GM21619 (cell line): ENCODE data around the gene SKIC2.

Experiments used
- ATAC-seq: cut with Tn5 transposase; IDR thresholded peaks from one replicate; pipeline ENCODE4 v1.9.1; 2021; ENCODE audit not compliant: unreplicated experiment

The SKIC2 gene

GRCh38 chr6:31945507-31946369 is 13.2 kb upstream of the SKIC2 start, which contains the start of gene CFB:
CFB (plus strand) TSS chr6:31946095; CDS start chr6:31946222, 127 bp downstream.
- ATAC-seq: no peak

DNA sequence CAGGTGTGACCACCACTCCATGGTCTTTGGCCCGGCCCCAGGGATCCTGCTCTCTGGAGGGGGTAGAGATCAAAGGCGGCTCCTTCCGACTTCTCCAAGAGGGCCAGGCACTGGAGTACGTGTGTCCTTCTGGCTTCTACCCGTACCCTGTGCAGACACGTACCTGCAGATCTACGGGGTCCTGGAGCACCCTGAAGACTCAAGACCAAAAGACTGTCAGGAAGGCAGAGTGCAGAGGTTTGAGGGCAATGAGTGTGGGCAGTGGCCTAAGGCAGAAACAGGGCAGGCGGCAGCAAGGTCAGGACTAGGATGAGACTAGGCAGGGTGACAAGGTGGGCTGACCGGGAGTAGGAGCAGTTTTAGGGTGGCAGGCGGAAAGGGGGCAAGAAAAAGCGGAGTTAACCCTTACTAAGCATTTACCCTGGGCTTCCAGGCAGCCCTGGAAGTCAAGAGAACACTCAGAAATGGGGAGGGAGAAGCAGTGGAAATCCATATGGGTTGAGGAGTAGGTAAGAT is 12.5 kb upstream of the SKIC2 start:
- no peak for ATAC-seq

GRCh38 chr6:31947070-31947675 is 11.8 kb upstream of the SKIC2 start:
- no peak for ATAC-seq

DNA sequence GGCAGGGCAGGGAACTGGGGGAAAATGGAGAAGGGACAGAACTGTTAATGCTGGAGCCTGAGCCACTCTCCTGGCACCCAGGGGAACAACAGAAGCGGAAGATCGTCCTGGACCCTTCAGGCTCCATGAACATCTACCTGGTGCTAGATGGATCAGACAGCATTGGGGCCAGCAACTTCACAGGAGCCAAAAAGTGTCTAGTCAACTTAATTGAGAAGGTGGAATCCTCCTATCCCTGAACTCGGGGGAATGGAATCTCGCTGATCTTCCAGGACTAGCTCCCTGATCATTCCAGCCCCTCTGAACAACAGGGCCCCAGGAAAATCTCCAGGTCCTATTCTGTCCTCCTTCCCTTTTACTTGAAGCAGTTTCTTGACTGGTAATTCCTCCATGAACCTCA is 11.1 kb upstream of the SKIC2 start:
- ATAC-seq: no peak

DNA sequence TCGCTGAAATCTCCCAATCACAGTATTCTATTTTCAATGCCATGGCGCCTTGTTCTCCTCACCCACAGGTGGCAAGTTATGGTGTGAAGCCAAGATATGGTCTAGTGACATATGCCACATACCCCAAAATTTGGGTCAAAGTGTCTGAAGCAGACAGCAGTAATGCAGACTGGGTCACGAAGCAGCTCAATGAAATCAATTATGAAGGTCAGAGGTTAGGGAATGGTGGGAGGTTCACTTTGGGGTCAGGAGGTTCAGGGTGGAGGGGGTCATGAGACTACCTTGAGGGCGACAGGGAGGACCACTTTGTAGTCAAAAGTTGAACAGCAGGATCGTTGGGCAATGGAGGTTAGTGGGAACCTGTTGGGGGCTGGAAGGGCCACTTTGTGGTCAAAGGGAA is 10.7 kb upstream of the SKIC2 start:
- ATAC-seq: no peak

DNA sequence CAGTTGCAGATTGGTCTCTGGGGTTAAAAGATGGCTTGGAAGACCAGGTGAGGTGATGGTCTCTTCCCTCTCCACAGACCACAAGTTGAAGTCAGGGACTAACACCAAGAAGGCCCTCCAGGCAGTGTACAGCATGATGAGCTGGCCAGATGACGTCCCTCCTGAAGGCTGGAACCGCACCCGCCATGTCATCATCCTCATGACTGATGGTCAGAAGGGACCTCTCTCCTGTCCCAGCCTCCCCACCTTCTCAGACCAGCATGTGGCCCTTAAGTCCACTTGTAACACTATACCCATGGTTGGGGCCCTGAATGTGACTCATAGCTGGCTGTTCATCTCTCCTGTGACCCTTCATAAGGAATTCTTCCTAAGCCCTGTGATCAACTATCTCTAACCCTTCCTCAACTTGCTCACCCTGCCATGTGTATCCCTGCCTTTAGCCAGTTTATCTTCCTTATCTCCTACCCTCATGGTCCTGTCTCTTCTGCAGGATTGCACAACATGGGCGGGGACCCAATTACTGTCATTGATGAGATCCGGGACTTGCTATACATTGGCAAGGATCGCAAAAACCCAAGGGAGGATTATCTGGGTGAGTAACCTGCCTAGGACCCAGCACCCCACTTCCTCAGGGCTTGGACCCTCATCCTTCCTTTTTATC is 10.1 kb upstream of the SKIC2 start:
- ATAC-seq: no peak

- no peak for ATAC-seq
Measured at GRCh38 chr6:31949926-31950548, 8.9 kb upstream of the SKIC2 start.

- no peak for ATAC-seq
Measured at GRCh38 chr6:31952140-31952805, 6.7 kb upstream of the SKIC2 start.

DNA sequence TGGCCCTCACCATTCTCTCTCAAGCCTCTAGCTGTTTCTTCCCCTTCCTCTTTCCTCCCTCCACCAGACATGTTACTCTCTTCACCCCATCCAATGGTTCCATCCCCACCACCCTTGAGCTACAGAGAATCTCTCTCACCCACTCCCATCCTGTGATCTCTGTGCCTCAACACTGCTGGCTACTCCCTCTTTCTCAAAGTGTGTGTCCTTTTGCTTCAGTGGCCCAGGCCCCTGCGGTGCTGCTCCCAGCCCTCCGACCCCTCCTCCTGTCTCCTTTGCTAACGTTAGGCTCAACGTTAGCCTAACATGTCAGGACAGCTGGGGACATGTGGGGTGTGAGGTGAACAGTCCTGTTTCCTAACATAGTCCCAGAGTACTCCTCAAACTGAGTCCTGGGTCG is 6.1 kb upstream of the SKIC2 start:
- no peak for ATAC-seq

GRCh38 chr6:31954511-31954910 is 4.5 kb upstream of the SKIC2 start:
- no peak for ATAC-seq

- no peak for ATAC-seq
Measured at GRCh38 chr6:31956796-31957195, 2.2 kb upstream of the SKIC2 start.

- peak; percentile 6 for ATAC-seq
Measured at GRCh38 chr6:31958412-31958740, 599 bp upstream of the SKIC2 start.

GRCh38 chr6:31961616-31962015 is 2.6 kb downstream of the SKIC2 start:
- ATAC-seq: no peak

GRCh38 chr6:31963921-31964320 is 4.9 kb downstream of the SKIC2 start:
- no peak for ATAC-seq

GRCh38 chr6:31965700-31966099 is 6.7 kb downstream of the SKIC2 start:
- ATAC-seq: no peak

DNA sequence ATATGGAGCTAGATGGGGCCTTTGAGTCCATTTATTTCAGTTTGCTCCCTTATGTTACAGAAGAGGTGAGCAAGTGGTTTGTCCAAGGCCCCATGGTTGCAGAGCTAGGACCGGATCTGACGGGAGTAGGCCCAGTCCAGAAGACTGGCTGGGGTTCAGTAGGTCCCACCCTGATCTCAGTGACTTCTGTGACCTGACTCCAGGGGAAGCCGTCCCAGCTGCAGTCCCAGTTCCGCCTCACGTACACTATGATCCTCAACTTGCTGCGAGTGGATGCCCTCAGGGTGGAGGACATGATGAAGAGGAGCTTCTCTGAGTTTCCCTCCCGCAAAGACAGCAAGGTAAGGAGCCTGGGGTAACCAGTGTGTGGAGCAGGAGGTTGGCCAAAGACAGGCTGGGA is 7.5 kb downstream of the SKIC2 start:
- no peak for ATAC-seq

GRCh38 chr6:31966997-31967925 is 8.3 kb downstream of the SKIC2 start:
- ATAC-seq: no peak

DNA sequence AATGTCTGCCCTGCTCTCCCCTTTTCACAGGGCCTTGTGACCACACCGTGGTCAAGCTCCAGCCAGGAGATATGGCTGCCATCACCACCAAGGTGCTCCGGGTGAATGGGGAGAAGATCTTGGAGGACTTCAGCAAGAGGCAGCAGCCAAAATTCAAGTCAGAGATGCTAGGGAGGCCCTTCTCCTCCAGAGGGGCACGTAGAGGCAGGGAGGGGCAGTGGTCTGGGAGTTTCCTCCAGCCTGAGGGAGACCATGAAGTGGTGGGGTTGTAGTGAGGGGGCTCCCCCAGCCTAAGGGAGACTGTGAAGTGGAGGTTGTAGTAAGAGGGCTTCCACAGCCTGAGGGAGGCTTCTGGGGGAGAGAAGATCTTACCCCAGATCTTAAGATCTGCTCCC is 8.9 kb downstream of the SKIC2 start:
- no peak for ATAC-seq

DNA sequence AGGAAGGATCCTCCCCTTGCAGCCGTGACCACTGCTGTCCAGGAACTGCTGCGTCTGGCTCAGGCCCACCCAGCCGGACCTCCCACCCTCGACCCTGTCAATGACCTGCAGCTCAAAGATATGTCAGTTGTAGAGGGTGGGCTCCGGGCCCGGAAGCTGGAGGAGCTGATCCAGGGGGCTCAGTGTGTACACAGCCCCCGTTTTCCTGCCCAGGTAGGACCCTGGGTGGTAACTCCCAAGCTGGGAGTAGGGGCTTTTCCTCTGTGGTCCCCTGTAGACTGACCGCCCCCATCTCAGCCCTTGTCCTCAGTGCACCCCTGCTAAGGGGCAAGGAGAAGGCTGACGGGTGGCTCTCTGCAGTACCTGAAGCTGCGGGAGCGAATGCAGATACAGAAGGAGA is 9.4 kb downstream of the SKIC2 start:
- ATAC-seq: no peak
